ENCODE results near the gene DOCK11.
"Not testable (repeated sequence)": the region's sequence is repeated elsewhere in the genome, so short reads cannot be mapped to it uniquely, and the experiment has no call there.

Gene DOCK11

DNA sequence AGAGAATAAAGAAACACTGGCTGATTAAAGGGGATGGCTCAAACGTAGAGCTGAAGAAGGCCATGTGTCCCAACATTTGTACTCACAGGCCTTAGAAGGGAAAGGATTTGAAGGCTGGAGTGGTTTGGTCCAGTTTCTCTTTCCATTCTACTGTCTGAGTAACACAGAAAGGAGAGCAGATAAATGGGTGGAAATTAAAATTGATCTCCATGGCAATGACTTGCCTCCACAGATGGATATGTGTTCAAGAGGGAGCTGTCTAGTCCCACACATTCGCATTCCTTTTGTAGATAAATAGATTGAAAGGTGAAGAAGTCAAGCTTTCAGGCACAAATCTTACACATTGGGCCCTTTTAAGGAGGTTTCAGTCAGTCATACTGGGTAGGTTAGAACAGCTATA, 74.6 kb downstream of the DOCK11 start:
- peak; percentile 47 for DNase-seq (ENCODE audit: low read depth)

DNA sequence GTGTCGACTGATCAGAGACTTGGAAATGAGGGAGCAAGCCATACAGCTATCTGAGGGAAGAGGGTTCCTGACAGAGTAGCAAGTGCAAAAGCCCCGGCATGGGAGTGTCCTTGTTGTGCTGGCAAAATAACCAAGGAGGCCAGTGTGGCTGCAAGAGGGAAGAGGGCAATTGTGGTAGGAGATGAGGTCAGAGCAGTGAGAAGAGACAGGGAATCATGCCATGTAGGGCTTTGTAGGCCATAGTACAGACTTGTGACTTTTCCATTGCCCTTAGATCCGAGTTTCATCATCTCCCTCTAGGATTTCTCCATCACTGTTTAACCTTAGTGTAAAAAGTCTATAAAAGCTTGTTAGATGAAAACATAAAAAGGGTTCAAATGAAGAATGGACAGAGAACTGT, 76.2 kb downstream of the DOCK11 start:
- DNase-seq (ENCODE audit: low read depth), result peak; percentile 78

DNA sequence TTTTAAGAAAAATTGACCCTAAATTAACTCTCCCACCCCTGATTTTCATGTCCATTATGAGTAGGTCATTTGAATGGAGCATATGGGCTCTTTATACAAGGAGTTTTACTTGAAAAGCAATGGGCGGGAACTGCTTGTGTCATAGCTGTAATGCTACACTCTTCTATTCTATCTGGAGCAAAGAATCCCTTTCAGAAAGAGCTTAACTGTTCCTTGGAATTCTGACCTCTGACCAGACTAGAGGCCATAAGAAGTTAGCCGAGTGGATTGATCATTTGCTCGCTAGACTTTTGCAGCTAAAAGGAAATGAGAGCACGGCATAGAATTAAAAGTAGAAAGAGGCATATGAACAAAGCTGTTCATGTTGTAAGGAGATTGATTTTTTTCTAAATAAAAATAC, 79.1 kb downstream of the DOCK11 start:
- peak; percentile 28 for DNase-seq (ENCODE audit: low read depth)

DNA sequence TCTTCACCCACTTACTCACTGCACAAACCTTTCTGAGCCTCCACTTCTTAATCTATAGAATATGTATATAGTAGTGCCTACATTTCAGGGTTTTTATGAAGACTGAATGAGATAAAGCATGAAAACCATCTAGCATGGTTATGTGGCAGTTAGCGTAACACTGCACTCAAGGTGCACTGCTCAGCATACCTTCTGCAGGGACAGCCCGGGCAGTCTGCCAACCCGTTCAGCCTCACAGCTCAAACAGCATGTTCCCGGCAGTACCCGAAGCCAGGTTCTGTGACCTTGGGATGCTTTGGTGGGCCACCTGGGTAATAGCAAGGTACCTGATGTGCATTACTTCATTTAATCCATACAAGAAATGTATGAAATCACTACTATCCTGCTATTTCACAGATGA, 81.4 kb downstream of the DOCK11 start:
- peak; percentile 12 for DNase-seq (ENCODE audit: low read depth)

DNA sequence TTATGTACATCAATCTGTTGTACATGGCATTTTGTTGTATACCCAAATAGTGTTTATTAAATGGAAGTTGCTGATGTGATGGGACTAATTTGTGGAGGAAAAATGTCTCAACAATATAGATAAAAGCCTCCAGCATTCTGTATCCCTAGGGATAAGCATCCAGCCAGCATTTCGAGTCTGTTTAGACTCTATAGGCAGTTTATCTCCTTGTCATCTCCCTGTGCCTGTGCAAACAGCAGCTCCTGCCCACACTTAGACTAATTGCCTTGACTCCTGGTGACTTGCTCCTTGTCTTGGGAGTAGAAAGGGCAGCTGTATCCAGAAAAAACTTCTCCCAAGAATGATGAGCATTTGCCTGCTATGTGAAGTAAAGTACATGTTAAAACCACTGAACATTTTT, 83.8 kb downstream of the DOCK11 start:
- peak; percentile 66 for DNase-seq (ENCODE audit: low read depth)

DNA sequence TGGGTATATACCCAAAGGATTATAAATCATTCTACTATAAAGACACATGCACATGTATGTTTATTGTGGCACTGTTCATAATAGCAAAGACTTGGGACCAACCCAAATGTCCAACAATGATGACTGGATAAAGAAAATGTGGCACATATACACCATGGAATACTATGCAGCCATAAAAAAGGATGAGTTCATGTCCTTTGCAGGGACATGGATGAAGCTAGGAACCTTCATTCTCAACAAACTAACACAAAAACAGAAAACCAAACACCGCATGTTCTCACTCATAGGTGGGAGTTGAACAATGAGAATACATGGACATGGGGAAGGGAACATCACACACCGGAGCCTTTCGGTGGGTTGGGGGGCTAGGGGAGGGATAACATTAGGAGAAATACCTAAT, 87.3 kb downstream of the DOCK11 start:
- not testable (repeated sequence) for DNase-seq (ENCODE audit: low read depth)

DNA sequence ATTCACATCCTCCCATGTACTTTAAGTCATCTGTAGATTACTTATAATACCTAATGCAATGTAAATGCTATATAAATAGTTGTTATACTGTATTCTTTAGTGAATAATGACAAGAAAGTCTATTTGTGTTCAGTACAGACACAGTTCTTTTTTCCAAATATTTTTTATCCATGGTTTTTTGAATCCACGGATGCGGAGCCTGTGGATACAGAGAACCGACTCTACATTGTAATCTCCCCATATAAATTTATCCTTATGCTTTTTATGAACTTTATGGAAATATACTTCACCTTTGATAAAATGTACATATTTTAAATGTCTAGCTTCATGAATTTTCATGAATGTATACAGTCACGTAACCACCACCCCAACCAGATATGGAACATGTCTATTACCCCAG, 88.2 kb downstream of the DOCK11 start:
- no peak for DNase-seq (ENCODE audit: low read depth)

DNA sequence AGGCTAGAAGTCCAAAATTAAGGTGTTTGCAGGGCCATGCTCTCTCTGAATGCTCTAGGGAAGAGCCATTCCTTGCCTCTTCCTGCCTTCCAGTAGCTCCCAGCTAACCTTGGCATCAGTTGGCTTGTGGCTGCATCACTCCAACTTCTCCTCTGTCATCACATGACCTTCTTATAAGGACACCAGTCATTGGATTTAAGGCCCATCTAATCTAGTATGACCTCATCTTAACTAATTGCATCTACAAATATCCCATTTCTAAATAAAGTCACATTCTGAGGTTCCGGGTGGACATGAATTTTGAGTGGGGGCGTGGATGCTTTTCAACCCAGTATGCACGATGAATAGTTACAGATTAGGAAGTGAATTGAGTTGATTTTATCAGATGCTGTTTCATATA, 89.7 kb downstream of the DOCK11 start:
- no peak for DNase-seq (ENCODE audit: low read depth)

DNA sequence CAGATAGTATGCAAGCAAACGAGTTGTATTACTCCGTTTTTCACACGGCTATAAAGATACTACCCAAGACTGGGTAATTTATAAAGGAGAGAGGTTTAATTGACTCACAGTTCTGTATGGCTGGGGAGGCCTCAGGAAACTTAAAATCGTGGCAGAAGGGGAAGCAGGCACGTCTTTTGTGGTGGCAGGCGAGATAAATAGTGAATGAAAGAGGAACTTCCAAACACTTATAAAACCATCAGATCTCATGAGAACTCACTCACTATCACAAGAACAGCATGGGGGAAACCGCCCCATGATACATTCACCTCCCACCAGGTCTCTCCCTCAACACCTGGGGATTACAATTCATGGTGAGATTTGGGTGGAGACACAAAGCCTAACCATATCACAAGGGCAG, 90.6 kb downstream of the DOCK11 start:
- not testable (repeated sequence) for DNase-seq (ENCODE audit: low read depth)

DNA sequence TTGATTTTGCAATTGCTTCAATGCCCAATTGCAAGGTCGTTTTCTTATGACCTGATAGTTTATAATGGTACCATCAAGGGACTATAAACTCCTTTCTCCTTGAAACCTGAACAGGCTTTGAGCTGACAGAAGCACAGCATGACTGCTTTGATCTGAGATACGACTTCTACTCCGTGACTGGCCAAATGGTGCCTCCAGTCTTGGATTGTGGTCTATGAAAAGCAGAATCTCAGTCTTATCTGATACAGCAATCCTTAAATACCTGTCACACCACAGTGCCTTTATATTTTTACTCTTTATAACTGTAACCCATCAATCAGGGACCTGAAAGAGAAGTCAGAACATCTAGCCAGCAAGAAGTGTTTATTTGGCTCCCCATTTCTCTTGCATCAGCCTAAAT, 93.1 kb downstream of the DOCK11 start:
- DNase-seq (ENCODE audit: low read depth), result peak; percentile 18

DNA sequence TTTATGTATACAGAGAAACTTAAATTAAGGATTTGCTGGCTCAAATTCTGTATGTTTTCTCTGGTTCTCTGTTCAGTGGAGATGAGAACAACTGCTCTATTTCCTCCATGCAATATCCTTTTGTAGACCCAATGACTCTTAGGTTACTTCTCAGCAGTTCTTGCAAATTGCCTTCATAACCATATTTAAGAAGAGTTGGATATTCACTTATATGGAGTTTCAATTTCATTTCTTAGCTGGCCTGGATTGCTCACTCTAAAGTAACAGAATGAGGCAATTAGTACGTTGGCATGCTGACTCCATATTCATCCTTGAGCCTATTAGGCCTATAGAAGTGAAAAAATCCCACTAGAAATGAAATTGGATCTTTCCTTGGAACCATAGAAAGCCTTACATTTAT, 93.6 kb downstream of the DOCK11 start:
- DNase-seq (ENCODE audit: low read depth), result no peak

DNA sequence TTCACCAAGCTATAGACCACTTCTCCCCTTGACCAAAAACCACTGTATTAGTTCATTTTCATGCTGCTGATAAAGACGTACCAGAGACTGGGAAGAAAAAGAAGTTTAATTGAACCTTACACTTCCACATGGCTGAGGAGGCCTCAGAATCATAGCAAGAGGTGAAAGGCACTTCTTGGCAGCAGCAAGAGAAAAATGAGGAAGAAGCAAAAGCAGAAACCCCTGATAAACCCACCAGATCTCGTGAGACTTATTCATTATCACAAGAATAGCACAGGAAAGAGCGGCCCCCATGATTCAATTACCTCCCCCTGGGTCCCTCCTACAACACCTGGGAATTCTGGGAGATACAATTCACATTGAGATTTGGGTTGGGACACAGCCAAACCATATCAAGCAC, 97.8 kb downstream of the DOCK11 start:
- no peak for DNase-seq (ENCODE audit: low read depth)

DNA sequence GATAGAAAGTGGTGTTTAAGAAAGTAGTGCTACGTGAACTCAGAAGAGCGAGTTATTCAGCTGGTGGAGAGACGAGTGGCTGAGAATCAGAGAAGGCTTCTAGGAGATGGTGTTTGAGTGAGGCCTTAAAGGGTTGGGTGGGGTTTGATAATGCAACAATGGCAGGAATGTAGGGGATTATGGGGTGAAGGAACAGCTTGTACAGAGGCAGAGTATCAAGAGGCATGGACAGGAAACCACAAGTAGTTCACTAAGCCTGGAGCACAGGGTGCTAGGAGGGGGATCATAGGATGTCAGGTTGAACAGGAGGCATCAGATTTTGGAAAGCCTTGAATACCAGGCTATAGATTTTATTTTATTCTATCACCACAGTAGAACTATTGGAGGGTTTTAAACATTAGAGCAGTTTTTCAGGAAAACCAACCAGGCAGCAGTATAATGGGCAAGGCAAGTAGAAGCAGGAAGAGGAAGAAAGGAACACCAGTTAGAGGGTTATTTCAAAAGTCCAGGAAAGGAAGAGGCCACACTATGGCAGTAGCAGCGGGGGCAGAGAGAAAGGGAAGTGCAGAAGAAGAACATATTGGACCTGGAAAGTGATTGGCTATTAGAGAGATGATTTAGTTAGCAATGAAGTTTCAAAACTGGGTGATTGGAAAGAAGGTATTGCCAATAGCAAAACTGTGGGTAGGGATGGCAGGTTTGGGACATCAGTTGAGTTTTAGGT, 99.2 kb downstream of the DOCK11 start:
- peak; percentile 83 for DNase-seq (ENCODE audit: low read depth)

DNA sequence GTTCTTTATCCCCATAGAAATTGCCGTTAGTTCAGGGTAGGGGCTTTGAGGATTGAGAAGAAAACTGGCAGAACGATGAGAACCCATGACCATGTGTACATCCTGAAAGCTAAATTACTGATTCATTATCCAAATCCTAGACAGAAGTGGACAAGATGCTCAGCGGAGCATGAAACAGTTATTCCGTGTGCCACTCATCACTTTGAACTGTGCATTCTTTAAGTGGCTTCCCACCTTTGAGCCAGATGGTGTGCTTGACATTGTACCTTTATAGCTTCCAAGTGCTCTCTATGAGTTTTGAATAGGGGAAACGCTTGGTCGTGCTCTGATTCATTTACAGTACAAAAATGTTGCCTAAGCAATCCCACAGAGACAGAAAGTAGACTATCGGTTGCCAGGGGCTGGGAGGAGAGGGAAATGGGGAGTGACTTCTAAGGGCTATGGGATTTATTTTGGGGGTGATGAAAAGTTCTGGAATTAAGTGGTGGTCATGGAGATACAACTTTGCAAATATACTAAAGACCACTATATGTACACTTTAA, 100.0 kb downstream of the DOCK11 start:
- peak; percentile 18 for DNase-seq (ENCODE audit: low read depth)

DNA sequence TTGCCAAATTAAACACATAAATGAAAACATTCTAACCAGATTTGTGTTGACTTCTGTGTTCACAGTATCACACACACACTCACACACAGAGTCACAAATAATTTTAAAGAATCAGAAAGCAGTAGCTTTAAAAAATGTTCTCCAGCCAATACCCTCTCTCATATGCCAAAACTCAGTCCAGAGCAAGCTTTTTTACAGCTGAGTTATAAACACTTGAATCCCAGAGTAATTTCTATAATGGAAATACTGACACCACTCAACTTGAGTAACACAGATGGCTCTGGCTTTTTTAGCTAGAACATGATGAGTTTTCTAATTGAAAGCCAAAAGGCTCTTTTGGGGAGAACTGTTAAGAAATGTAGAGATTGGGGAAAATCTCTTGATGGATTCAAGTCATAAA, 100.8 kb downstream of the DOCK11 start:
- DNase-seq (ENCODE audit: low read depth), result no peak

DNA sequence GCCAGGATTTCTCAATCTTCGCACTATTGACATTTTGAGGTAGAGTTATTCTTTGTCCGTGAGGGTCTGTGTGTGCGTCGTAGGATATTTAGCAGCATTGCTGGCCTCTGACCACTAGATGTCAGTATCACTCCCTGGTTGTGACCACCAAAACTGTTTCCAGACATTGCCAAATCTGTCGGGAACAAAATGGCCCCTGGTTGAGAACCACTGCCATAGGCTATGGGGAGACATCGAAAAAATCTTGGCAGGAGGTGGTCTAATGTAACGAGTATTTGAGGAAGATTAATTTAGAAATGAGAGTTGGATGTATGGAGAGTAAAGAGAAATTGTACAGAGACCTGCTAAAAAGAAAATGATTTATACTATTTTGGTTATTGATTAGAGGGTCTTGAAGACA, 108.4 kb downstream of the DOCK11 start:
- DNase-seq (ENCODE audit: low read depth), result peak; percentile 59

DNA sequence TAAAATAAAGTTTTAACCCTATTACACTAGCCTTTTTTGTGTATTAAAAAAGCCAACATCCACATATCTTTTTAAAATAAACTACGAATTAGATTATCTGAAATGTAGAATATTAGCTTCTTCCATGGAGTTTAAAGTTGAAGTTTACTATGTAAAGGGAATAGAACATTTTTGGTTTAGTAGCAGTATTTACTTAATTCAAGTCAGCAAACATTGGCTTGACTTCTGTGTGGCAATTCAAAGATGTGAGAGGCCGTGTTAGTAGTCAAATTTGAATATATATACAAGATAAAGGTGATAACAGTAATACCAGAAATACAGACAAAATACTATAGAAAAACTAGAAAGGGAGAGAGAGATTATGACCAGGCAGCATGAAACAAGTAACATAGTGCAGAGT, 116.7 kb downstream of the DOCK11 start:
- no peak for DNase-seq (ENCODE audit: low read depth)

DNA sequence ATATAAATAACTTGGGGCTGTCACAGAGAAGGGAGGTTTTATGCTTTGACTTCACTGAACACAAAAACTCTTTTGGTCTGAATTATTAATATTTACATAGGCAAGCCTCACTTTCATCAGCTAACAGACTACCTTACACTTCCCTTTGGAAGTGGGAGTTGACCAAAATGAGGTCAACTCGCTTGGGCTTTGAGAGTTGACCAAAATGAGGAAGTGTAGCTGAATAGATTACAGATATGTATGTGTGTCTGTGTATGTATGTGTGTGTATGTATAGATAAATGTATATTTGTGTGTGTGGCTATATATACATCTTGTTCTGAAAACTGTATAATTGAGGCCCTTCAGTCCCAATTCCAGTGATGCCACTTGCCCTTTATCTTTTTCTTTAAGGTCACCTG, 118.5 kb downstream of the DOCK11 start:
- DNase-seq (ENCODE audit: low read depth), result no peak

DNA sequence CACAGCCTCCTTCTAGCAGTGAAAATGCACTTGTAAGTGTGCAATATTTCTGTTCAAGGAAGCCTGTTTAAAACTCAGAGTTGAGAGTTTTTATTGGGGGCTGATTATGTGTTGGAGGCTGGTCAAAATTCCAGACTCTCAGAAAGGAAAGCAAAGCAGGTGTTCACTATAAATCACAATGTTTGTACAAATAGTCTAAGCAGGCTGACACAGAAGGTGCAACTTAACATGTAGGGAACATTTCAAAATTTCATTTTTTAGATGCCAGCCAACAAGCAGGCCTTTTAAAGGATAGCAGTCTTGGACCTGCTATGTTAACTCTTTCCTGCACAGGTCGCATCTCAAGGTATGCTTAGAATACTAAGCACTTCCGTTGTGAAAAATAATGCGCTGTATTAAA, 119.5 kb downstream of the DOCK11 start:
- no peak for DNase-seq (ENCODE audit: low read depth)

DNA sequence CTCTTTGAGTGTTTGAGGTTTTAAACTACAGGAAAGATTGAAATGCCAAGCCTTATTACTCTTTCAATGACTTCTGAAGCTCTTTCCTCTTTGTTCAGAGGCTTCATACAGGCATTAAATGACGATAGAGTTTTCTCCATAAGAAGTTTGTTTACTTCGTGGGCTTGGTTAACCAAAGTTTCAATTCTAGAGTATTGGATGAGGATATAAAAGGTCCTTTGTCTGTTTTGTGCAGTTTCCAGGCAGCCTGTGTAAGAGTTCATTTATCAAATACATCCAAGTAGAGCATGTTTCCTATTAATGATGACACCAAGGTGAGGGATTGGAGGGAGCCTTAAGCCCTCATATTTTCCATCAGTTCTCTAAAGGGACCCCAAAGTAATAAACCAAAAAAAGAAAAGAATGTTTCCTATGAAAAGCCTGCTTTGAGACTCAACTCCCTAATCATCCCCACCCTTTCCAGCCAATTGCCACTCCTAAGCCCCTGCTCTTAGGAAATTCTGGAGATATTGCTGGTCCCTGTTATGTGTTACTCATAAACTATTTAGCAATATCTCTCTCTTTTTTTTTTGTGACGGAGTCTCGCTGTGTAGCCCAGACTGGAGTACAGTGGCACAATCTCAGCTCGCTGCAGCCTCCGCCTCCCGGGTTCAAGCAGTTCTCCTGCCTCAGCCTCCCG, 125.6 kb downstream of the DOCK11 start:
- peak; percentile 51 for DNase-seq (ENCODE audit: low read depth)

DNA sequence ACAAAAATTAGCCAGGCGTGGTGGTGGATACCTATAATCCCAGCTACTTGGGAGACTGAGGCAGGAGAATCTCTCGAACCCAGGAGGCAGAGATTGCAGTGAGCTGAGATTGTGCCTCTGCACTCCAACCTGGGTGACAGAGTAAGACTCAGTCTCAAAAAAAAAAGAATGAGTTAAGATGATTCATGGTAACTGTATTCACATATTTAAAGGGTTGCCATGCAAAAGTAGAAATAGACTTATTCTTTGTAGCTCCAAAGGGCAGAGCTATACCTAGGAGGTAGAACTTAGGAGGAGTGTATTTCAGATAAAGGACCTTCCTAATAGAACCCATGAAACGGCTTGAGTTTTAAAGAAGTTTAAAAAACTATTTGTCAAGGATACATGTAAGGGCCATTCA, 127.4 kb downstream of the DOCK11 start:
- no peak for DNase-seq (ENCODE audit: low read depth)

DNA sequence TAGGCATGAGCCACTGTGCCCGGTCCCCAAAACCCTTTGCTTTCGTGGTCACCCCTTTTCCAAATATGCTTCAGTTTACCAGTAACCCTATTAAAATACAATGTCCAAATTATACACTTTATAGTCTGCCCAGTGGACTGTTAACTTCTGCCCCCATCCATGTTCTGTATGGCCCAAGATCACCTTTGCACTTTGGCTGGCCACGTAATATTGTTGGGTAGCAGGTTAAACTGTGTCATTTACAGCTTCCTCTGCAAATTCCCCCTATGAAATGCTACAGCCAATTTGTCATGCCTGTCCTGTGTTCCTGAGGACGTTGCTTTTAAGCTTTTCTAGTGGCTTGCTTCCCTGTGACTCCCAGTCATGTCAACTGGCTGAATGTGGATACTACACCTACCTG, 130.7 kb downstream of the DOCK11 start:
- no peak for DNase-seq (ENCODE audit: low read depth)

DNA sequence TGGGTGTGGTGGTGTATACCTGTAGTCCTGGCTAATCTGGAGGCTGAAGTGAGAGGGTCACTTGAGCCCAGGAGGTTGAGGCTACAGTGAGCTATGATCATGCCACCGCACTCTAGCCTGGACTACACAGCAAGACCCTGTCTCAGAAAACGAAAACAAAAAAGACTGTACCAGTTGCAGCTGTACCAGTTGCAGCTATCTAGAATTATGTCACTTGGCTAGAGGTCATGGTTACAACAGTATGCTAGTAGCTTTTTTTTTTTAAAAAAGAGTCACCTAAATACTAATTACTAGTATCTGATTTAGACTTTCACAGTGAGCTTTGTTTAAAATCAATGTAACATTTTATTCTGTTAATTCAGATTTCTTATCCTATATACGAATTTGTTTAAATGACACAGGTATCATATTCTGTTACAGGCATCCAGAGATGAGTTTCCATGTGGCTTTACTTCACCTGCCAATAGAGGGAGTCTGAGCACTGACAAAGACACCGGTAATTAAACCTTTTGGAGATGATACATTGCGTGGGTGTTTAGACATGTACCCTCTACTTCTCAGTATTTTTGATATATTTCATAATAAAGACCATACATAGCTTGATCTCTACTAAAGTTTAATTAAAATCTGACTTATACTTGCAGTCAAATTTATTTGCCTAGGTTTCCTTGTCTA, 131.6 kb downstream of the DOCK11 start:
- DNase-seq (ENCODE audit: low read depth), result peak; percentile 1

Data from amniotic epithelial cell (primary cell).